Stomach (tissue), 4 donors: ENCODE results near the gene SAPCD2.

Experiments used
- POLR2A ChIP-seq, 4 donors: fragments of 450-650 bp; IDR thresholded peaks; one replicate each; pipeline ENCODE4 v1.6.1; 2016; ENCODE audit warnings: antibody characterized with exemption in 4 of 4, control low read depth in 2 of 4, mild to moderate bottlenecking in 1 of 4, moderate library complexity in 1 of 4
- TF ChIP-seq, protein P1 (sequence below), 7 experiments: fragments of 450-650 bp in 4 of 7; fragments of 200-600 bp in 3 of 7; sonication (generic) in 3 of 7; IDR thresholded peaks; one replicate each; pipeline ENCODE4 v1.5.1; 2016 to 2019; ENCODE audit warnings: antibody characterized with exemption in 7 of 7, control low read depth in 2 of 7, mild to moderate bottlenecking in 1 of 7

DNA sequence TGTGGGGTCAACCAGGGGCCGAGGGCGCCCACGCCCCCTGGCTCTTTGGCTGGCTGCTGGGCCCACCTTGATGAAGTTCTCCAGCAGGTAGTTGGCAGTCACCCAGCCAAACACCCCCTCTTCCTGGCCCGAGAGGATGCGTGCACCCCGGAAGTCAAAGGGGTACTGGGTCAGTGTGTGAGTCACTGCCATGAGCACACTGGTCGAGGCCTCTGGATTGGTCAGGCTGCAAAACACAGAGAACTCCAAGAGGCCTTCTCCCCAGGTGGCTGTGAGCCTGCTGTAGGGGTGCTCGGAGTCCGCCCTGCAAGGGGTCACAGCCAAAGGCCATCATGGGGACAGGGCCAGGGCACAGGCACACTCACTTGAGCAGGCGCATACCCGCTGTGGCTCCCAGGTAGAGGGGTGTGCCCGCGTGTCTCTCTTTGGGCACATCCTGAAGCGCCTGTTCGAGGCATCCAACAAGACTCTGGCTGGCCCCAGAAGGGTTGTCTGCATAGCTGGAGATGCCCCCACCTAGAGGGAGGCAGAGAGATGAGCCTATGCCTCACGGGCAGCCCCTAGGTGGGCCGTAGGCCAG, 19.1 kb downstream of the SAPCD2 start:
- TF ChIP-seq, protein P1, sequence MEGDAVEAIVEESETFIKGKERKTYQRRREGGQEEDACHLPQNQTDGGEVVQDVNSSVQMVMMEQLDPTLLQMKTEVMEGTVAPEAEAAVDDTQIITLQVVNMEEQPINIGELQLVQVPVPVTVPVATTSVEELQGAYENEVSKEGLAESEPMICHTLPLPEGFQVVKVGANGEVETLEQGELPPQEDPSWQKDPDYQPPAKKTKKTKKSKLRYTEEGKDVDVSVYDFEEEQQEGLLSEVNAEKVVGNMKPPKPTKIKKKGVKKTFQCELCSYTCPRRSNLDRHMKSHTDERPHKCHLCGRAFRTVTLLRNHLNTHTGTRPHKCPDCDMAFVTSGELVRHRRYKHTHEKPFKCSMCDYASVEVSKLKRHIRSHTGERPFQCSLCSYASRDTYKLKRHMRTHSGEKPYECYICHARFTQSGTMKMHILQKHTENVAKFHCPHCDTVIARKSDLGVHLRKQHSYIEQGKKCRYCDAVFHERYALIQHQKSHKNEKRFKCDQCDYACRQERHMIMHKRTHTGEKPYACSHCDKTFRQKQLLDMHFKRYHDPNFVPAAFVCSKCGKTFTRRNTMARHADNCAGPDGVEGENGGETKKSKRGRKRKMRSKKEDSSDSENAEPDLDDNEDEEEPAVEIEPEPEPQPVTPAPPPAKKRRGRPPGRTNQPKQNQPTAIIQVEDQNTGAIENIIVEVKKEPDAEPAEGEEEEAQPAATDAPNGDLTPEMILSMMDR (IDR thresholded peaks at IDR 0.05): no peak
- TF ChIP-seq POLR2A (IDR thresholded peaks at IDR 0.05): no peak
